Measurements from ENCODE around the gene EXOC2.

GRCh38 chr6:715709-716491 is 23.0 kb upstream of the EXOC2 start:
- TF ChIP-seq SP1 (IDR thresholded peaks at IDR 0.05) (no peak), ELF4 (IDR thresholded peaks at IDR 0.05) (no peak), BHLHE40 (IDR thresholded peaks at IDR 0.05; ENCODE audit: borderline replicate concordance) (no peak)
